H9 (cell line): ENCODE measurements around the gene CYP21A2. TPM values are rescaled to one million over a fixed set of nuclear protein-coding genes. Genes with fewer than 3 reads are reported as not detected.

ENCODE experiments used
- DNase-seq: peaks from one replicate; pipeline ENCODE4 v3.0.0-alpha.2; 2017
- H2AFZ ChIP-seq: one replicate; pipeline ENCODE4 v1.6.1; 2013; ENCODE audit warnings: mild to moderate bottlenecking, low read length, control low read depth, moderate library complexity
- H2AK5ac ChIP-seq: 2 replicates; pipeline ENCODE4 v1.6.1; 2013; ENCODE audit warnings: low read length, control low read depth, mixed read lengths; ENCODE audit not compliant: insufficient read length
- H2BK120ac ChIP-seq: one replicate; pipeline ENCODE4 v1.6.1; 2013; ENCODE audit warnings: low read depth, mild to moderate bottlenecking, low read length, control low read depth, inconsistent platforms; ENCODE audit not compliant: poor library complexity, severe bottlenecking
- H2BK12ac ChIP-seq: 2 replicates; pipeline ENCODE4 v1.6.1; 2013; ENCODE audit warnings: low read length, control low read depth, mixed read lengths, low read depth; ENCODE audit not compliant: insufficient read length
- H2BK15ac ChIP-seq: 2 replicates; pipeline ENCODE4 v1.6.1; 2013; ENCODE audit warnings: low read depth, low read length, control low read depth
- H2BK20ac ChIP-seq: one replicate; pipeline ENCODE4 v1.6.1; 2013; ENCODE audit warnings: low read depth, mild to moderate bottlenecking, low read length, control low read depth, inconsistent platforms; ENCODE audit not compliant: poor library complexity, severe bottlenecking
- H2BK5ac ChIP-seq: 2 replicates; pipeline ENCODE4 v1.6.1; 2013; ENCODE audit warnings: low read length, control low read depth, mixed read lengths; ENCODE audit not compliant: insufficient read length
- H3K14ac ChIP-seq: 2 replicates; pipeline ENCODE4 v1.6.1; 2013; ENCODE audit warnings: low read length, control low read depth; ENCODE audit not compliant: insufficient read depth
- H3K18ac ChIP-seq: 2 replicates; pipeline ENCODE4 v1.6.1; 2013; ENCODE audit warnings: low read depth, mild to moderate bottlenecking, mixed read lengths, low read length, control low read depth; ENCODE audit not compliant: insufficient read length
- H3K23ac ChIP-seq: 2 replicates; pipeline ENCODE4 v1.6.1; 2013; ENCODE audit warnings: low read length, control low read depth, mixed read lengths, low read depth; ENCODE audit not compliant: insufficient read length
- H3K23me2 ChIP-seq: 2 replicates; pipeline ENCODE4 v1.6.1; 2013; ENCODE audit warnings: low read depth, mild to moderate bottlenecking, mixed read lengths, low read length, control low read depth; ENCODE audit not compliant: insufficient read length, poor library complexity, severe bottlenecking
- H3K27ac ChIP-seq: 2 replicates; pipeline ENCODE4 v1.5.1; 2013; ENCODE audit warnings: low read length, control low read depth, mixed read lengths, low read depth; ENCODE audit not compliant: insufficient read length
- H3K27me3 ChIP-seq: 2 replicates; pipeline ENCODE4 v1.6.1; 2013; ENCODE audit warnings: low read length, control low read depth, inconsistent platforms; ENCODE audit not compliant: insufficient read depth
- H3K4ac ChIP-seq: 2 replicates; pipeline ENCODE4 v1.6.1; 2013; ENCODE audit warnings: low read depth, mild to moderate bottlenecking, control low read depth, inconsistent platforms, low read length, moderate library complexity
- H3K4me1 ChIP-seq: 2 replicates; pipeline ENCODE4 v1.6.1; 2013; ENCODE audit warnings: low read length, control low read depth, inconsistent platforms; ENCODE audit not compliant: insufficient read depth
- H3K4me2 ChIP-seq: 2 replicates; pipeline ENCODE4 v1.6.1; 2013; ENCODE audit warnings: low read length, control low read depth, mixed read lengths; ENCODE audit not compliant: insufficient read length, insufficient read depth
- H3K56ac ChIP-seq: 2 replicates; pipeline ENCODE4 v1.6.1; 2013; ENCODE audit warnings: low read depth, mild to moderate bottlenecking, mixed read lengths, low read length, control low read depth; ENCODE audit not compliant: insufficient read length
- H3K79me1 ChIP-seq: 2 replicates; pipeline ENCODE4 v1.6.1; 2013; ENCODE audit warnings: low read depth, mild to moderate bottlenecking, moderate library complexity, low read length, control low read depth, inconsistent platforms; ENCODE audit not compliant: insufficient read depth, poor library complexity, severe bottlenecking
- H3K79me2 ChIP-seq: 2 replicates; pipeline ENCODE4 v1.6.1; 2013; ENCODE audit warnings: low read length, control low read depth, inconsistent platforms; ENCODE audit not compliant: insufficient read depth
- H3K9ac ChIP-seq: 2 replicates; pipeline ENCODE4 v1.6.1; 2013; ENCODE audit warnings: low read length, control low read depth, mixed read lengths; ENCODE audit not compliant: insufficient read length; ENCODE audit errors: extremely low read depth
- H3K9me3 ChIP-seq: one replicate; pipeline ENCODE4 v1.6.1; 2013; ENCODE audit warnings: low read depth, low read length, inconsistent platforms; ENCODE audit not compliant: control insufficient read depth
- H3T11ph ChIP-seq: one replicate; pipeline ENCODE4 v1.6.1; 2013; ENCODE audit warnings: mild to moderate bottlenecking, low read length, control low read depth, inconsistent platforms
- H4K20me1 ChIP-seq: one replicate; pipeline ENCODE4 v1.6.1; 2013; ENCODE audit not compliant: control insufficient read depth, insufficient read length, insufficient read depth
- H4K5ac ChIP-seq: 2 replicates; pipeline ENCODE4 v1.6.1; 2013; ENCODE audit warnings: low read depth, mild to moderate bottlenecking, mixed read lengths, low read length, control low read depth; ENCODE audit not compliant: insufficient read length
- H4K8ac ChIP-seq: replicated peaks from 2 replicates; pipeline ENCODE4 v1.6.1; 2013; ENCODE audit warnings: low read length, control low read depth, mixed read lengths, low read depth; ENCODE audit not compliant: insufficient read length
- H4K91ac ChIP-seq: 2 replicates; pipeline ENCODE4 v1.6.1; 2013; ENCODE audit warnings: low read depth, mild to moderate bottlenecking, moderate library complexity, mixed read lengths, low read length, control low read depth; ENCODE audit not compliant: insufficient read length
- H3K27ac Mint-ChIP-seq, 3 experiments: 2 replicates in 2 of 3; 3 replicates in 1 of 3; pipeline ENCODE4 v1.8.0; 2020 to 2021; ENCODE audit warnings: mixed read lengths in 3 of 3, mild to moderate bottlenecking in 1 of 3, moderate library complexity in 1 of 3
- H3K27me3 Mint-ChIP-seq: 2 replicates; pipeline ENCODE4 v1.8.0; 2021; ENCODE audit warnings: low read depth, mild to moderate bottlenecking, moderate library complexity, mixed read lengths
- H3K36me3 Mint-ChIP-seq, 3 experiments: 2 replicates in 2 of 3; 3 replicates in 1 of 3; pipeline ENCODE4 v1.8.0; 2020 to 2021; ENCODE audit warnings: low read depth in 3 of 3, mixed read lengths in 3 of 3; ENCODE audit not compliant: insufficient read depth in 1 of 3
- H3K4me1 Mint-ChIP-seq, 2 experiments: 2 replicates each; pipeline ENCODE4 v1.8.0; 2020; ENCODE audit warnings: mixed read lengths in 2 of 2
- H3K4me3 Mint-ChIP-seq, 2 experiments: 2 replicates in 1 of 2; 3 replicates in 1 of 2; pipeline ENCODE4 v1.8.0; 2020 to 2021; ENCODE audit warnings: mild to moderate bottlenecking in 2 of 2, mixed read lengths in 2 of 2, moderate library complexity in 1 of 2
- H3K9me3 Mint-ChIP-seq, 2 experiments: 2 replicates in 1 of 2; 3 replicates in 1 of 2; pipeline ENCODE4 v1.8.0; 2020; ENCODE audit warnings: mild to moderate bottlenecking in 2 of 2, mixed read lengths in 2 of 2, moderate library complexity in 1 of 2
- WGBS: extraction: QIAGEN DNeasy Blood & Tissue Kit; methylation state at CpG from one replicate; pipeline ENCODE4 v1.1.7; 2013; ENCODE audit warnings: missing lambda C conversion rate, low lambda C conversion rate, mixed read lengths; ENCODE audit not compliant: insufficient read length; ENCODE audit errors: extremely low coverage; 5-methylcytosine and 5-hydroxymethylcytosine counted together
- total RNA-seq: library from RNA; stranded (reverse); gene quantifications from 2 replicates; pipeline ENCODE4 v1.2.1, GENCODE V29; 2021
- TF ChIP-seq, protein P1 (sequence below): fragments of 200-600 bp; sonication (generic); conservative IDR thresholded peaks from 3 replicates; pipeline ENCODE4 v1.8.0; 2021; ENCODE audit warnings: antibody characterized with exemption, mild to moderate bottlenecking

The CYP21A2 gene
- total RNA-seq, 1 experiment from 2014 or later: not detected

DNA sequence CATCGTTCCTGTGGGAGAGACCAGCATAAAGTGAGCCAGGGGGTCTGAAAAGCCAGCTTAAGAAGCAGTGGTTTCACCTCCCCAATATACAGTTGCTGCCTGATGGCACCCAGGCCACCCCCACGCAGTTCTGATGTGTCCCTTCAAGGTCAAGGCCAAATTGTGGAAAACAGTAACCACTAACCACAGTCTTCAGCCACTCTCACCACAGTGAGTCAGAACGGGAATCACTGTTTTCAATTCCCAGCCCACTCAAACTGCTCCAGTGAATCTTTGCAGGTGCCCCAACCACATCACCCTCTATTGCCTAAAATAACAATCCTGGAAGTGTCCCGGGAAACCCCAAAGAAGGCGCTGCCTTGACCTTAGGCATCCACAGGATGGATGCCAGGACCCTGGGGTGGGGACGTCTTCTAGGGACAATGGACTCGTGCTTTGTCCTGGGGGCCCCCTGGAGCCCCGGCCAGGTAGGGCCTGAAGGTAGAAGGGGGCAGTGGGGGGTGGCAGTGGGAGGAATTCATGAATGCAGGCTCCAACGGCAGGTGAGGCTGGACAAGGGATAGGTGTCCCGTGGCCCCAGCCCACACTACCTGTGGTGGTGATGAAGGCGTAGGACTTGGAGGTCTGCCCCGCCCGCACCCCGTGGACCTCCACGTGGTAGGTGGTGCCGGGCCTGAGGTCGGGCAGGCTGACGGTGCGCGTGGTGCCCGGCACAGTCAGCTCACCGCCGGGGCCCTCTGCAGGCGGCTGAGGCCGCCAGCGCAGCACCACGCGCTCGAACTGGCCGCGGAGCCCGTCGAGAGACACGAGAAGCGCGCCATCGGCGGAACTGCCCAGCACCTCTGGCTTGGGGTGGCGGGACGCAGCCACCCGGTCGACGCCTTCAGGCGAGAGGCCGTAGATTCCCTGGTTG, 48.7 kb downstream of the CYP21A2 start:
- H3K4me2 ChIP-seq: peak overlapping the region; percentile 29
- no peak overlapping the region for H3K4ac ChIP-seq
- Mint-ChIP-seq H3K9me3 (no peaks in the 10 kb centered on the region), H3K27ac (no peak overlapping the region; a peak in 1 of 7 replicates), H3K36me3 (no peaks in the 10 kb centered on the region; a peak in 1 of 7 replicates), H3K4me1 (peaks cover 12 to 25% of the 10 kb centered on the region in 2 experiments), H3K27me3 (peaks cover 30% of the 10 kb centered on the region), H3K4me3 (peak overlapping the region; percentile 20 to 29; a peak in 3 of 5 replicates)
- peak overlapping the region; percentile 79 for H3K14ac ChIP-seq
- no peaks in the 10 kb centered on the region for H3K79me1 ChIP-seq
- H2BK120ac ChIP-seq: no peak overlapping the region
- TF ChIP-seq, protein P1, sequence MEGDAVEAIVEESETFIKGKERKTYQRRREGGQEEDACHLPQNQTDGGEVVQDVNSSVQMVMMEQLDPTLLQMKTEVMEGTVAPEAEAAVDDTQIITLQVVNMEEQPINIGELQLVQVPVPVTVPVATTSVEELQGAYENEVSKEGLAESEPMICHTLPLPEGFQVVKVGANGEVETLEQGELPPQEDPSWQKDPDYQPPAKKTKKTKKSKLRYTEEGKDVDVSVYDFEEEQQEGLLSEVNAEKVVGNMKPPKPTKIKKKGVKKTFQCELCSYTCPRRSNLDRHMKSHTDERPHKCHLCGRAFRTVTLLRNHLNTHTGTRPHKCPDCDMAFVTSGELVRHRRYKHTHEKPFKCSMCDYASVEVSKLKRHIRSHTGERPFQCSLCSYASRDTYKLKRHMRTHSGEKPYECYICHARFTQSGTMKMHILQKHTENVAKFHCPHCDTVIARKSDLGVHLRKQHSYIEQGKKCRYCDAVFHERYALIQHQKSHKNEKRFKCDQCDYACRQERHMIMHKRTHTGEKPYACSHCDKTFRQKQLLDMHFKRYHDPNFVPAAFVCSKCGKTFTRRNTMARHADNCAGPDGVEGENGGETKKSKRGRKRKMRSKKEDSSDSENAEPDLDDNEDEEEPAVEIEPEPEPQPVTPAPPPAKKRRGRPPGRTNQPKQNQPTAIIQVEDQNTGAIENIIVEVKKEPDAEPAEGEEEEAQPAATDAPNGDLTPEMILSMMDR: no peak
- no peak overlapping the region for H2AFZ ChIP-seq
- no peak for DNase-seq
- H3K27ac ChIP-seq: no peak overlapping the region
- no peak overlapping the region for H3K56ac ChIP-seq
- H2BK20ac ChIP-seq: no peak overlapping the region
- WGBS: no CpG with 5 or more reads among the region's 45 CpGs
- H3K9me3 ChIP-seq: no peaks in the 10 kb centered on the region
- H4K91ac ChIP-seq: no peak overlapping the region
- H3K4me1 ChIP-seq: no peaks in the 10 kb centered on the region
- no peak overlapping the region for H3T11ph ChIP-seq
- H3K9ac ChIP-seq: no peak overlapping the region
- no peak overlapping the region for H2AK5ac ChIP-seq
- no peak overlapping the region; the same call in 1 of the 2 replicates for H2BK15ac ChIP-seq
- H3K79me2 ChIP-seq: no peaks in the 10 kb centered on the region
- peak overlapping the region; percentile 29 for H2BK12ac ChIP-seq
- peak overlapping the region; percentile 77 for H3K18ac ChIP-seq
- H3K23ac ChIP-seq: no peak overlapping the region
- H4K20me1 ChIP-seq: no peaks in the 10 kb centered on the region
- no peak overlapping the region for H4K8ac ChIP-seq
- no peaks in the 10 kb centered on the region; the same call in 1 of the 2 replicates for H3K27me3 ChIP-seq
- H4K5ac ChIP-seq: no peak overlapping the region
- peaks cover 3% of the 10 kb centered on the region for H3K23me2 ChIP-seq
- no peak overlapping the region for H2BK5ac ChIP-seq
